Astrocyte of the hippocampus (primary cell): Measurements from ENCODE around the gene SYNPR.

ENCODE experiments used
- DNase-seq: peaks from one replicate; pipeline ENCODE4 v3.0.0; 2011; ENCODE audit warnings: low read depth, low spot score

Gene SYNPR

GRCh38 chr3:63471781-63472180 is 193.7 kb downstream of the SYNPR start:
- DNase-seq = no peak

- DNase-seq = no peak
These were observed 195.6 kb downstream of the SYNPR start for GRCh38 chr3:63473641-63474166.

GRCh38 chr3:63474828-63475518 is 196.9 kb downstream of the SYNPR start:
- DNase-seq = no peak

- DNase-seq = no peak
These were observed 199.5 kb downstream of the SYNPR start for GRCh38 chr3:63477494-63478129.

- no peak for DNase-seq
These were observed 201.0 kb downstream of the SYNPR start for GRCh38 chr3:63478990-63479660.

GRCh38 chr3:63479661-63480035 is 201.5 kb downstream of the SYNPR start:
- DNase-seq = no peak

- DNase-seq = no peak
These were observed 203.5 kb downstream of the SYNPR start for GRCh38 chr3:63481627-63482026.

- no peak for DNase-seq
These were observed 204.2 kb downstream of the SYNPR start for GRCh38 chr3:63482341-63482740.

GRCh38 chr3:63492464-63492863 is 214.4 kb downstream of the SYNPR start:
- no peak for DNase-seq

- no peak for DNase-seq
These were observed 215.0 kb downstream of the SYNPR start for GRCh38 chr3:63493101-63493500.

- no peak for DNase-seq
These were observed 216.5 kb downstream of the SYNPR start for GRCh38 chr3:63494646-63495045.

- no peak for DNase-seq
These were observed 219.5 kb downstream of the SYNPR start for GRCh38 chr3:63497641-63498040.

GRCh38 chr3:63500196-63500595 is 222.1 kb downstream of the SYNPR start:
- DNase-seq = no peak

- no peak for DNase-seq
These were observed 230.2 kb downstream of the SYNPR start for GRCh38 chr3:63508305-63508704.

- DNase-seq = no peak
These were observed 230.7 kb downstream of the SYNPR start for GRCh38 chr3:63508771-63509170.

GRCh38 chr3:63513791-63514190 is 235.7 kb downstream of the SYNPR start:
- no peak for DNase-seq

GRCh38 chr3:63514678-63515077 is 236.6 kb downstream of the SYNPR start:
- DNase-seq = peak; percentile 36

GRCh38 chr3:63519426-63519825 is 241.3 kb downstream of the SYNPR start:
- DNase-seq = peak; percentile 57

GRCh38 chr3:63521657-63522056 is 243.5 kb downstream of the SYNPR start:
- peak; percentile 44 for DNase-seq

- DNase-seq = no peak
These were observed 245.0 kb downstream of the SYNPR start for GRCh38 chr3:63523100-63523499.

- DNase-seq = no peak
These were observed 250.4 kb downstream of the SYNPR start for GRCh38 chr3:63528325-63529000.

GRCh38 chr3:63532521-63532920 is 254.4 kb downstream of the SYNPR start:
- DNase-seq = no peak
